ENCODE results near the gene ABHD8.

DNA sequence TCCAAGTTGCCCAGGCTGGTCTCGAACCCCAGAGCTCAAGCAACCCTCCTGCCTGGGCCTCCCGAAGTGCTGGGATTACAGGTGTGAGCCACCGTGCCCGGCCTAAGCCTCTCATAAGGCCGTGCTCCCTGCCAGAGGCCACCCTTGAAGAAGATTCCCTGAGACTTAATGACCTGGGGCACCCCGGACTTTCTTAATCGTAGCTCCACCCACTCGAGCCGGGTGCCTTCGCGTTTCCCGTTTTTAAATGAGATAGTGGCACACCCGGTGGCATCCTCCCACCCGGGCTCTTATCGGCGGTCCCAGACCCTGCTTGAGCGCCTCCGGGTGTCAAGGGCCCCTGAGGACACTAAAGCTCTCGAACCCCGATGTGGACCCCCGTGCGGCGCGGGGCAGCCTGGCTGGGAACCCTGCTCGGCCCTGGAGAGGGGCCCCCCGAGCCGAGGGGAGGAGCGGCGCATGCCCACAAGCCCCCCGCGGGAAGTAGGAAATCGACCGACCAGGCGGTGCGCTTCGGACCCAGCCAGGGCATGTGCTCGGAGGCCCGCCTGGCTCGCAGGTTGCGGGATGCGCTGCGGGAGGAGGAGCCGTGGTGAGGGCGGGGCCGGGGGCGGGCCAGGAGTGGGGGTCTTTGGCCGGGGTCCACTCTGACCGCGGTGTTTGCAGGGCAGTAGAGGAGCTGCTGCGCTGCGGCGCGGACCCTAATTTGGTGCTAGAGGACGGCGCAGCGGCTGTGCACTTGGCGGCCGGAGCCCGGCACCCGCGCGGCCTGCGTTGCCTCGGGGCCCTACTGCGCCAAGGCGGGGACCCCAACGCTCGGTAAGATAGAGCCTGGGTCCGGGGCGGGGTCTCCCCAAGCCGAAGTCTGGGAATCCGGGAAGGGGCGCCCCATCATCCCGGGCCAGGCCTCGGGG lies 21.6 kb downstream of the ABHD8 start, which contains the start of gene ANKLE1:
- TF ChIP-seq, protein P1, sequence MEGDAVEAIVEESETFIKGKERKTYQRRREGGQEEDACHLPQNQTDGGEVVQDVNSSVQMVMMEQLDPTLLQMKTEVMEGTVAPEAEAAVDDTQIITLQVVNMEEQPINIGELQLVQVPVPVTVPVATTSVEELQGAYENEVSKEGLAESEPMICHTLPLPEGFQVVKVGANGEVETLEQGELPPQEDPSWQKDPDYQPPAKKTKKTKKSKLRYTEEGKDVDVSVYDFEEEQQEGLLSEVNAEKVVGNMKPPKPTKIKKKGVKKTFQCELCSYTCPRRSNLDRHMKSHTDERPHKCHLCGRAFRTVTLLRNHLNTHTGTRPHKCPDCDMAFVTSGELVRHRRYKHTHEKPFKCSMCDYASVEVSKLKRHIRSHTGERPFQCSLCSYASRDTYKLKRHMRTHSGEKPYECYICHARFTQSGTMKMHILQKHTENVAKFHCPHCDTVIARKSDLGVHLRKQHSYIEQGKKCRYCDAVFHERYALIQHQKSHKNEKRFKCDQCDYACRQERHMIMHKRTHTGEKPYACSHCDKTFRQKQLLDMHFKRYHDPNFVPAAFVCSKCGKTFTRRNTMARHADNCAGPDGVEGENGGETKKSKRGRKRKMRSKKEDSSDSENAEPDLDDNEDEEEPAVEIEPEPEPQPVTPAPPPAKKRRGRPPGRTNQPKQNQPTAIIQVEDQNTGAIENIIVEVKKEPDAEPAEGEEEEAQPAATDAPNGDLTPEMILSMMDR (conservative IDR thresholded peaks at IDR 0.05; ENCODE audit: low read depth in 2 of 2) = no peak
- no peak for TF ChIP-seq EZH2 (IDR thresholded peaks at IDR 0.05; ENCODE audit: low read depth, unreplicated experiment)
- TF ChIP-seq POLR2AphosphoS5 (IDR thresholded peaks at IDR 0.05; ENCODE audit: low read depth) = peak; percentile 73
- TF ChIP-seq, protein P2, sequence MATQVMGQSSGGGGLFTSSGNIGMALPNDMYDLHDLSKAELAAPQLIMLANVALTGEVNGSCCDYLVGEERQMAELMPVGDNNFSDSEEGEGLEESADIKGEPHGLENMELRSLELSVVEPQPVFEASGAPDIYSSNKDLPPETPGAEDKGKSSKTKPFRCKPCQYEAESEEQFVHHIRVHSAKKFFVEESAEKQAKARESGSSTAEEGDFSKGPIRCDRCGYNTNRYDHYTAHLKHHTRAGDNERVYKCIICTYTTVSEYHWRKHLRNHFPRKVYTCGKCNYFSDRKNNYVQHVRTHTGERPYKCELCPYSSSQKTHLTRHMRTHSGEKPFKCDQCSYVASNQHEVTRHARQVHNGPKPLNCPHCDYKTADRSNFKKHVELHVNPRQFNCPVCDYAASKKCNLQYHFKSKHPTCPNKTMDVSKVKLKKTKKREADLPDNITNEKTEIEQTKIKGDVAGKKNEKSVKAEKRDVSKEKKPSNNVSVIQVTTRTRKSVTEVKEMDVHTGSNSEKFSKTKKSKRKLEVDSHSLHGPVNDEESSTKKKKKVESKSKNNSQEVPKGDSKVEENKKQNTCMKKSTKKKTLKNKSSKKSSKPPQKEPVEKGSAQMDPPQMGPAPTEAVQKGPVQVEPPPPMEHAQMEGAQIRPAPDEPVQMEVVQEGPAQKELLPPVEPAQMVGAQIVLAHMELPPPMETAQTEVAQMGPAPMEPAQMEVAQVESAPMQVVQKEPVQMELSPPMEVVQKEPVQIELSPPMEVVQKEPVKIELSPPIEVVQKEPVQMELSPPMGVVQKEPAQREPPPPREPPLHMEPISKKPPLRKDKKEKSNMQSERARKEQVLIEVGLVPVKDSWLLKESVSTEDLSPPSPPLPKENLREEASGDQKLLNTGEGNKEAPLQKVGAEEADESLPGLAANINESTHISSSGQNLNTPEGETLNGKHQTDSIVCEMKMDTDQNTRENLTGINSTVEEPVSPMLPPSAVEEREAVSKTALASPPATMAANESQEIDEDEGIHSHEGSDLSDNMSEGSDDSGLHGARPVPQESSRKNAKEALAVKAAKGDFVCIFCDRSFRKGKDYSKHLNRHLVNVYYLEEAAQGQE (IDR thresholded peaks at IDR 0.05; ENCODE audit: unreplicated experiment) = no peak
- TF ChIP-seq CREB1 (CRISPR knock-in tag; IDR thresholded peaks at IDR 0.05; ENCODE audit: low read depth) = no peak
- no peak for TF ChIP-seq EZH2phosphoT487 (IDR thresholded peaks at IDR 0.05; ENCODE audit: unreplicated experiment)
- TF ChIP-seq STAT1 (IDR thresholded peaks at IDR 0.05; ENCODE audit: unreplicated experiment) = no peak
- no peak for TF ChIP-seq NANOG (IDR thresholded peaks at IDR 0.05; ENCODE audit: borderline replicate concordance)
- TF ChIP-seq, protein P3, sequence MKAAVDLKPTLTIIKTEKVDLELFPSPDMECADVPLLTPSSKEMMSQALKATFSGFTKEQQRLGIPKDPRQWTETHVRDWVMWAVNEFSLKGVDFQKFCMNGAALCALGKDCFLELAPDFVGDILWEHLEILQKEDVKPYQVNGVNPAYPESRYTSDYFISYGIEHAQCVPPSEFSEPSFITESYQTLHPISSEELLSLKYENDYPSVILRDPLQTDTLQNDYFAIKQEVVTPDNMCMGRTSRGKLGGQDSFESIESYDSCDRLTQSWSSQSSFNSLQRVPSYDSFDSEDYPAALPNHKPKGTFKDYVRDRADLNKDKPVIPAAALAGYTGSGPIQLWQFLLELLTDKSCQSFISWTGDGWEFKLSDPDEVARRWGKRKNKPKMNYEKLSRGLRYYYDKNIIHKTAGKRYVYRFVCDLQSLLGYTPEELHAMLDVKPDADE (IDR thresholded peaks at IDR 0.05) = no peak
